ENCODE results near the gene SSX7. TPM values are rescaled to one million over a fixed set of nuclear protein-coding genes. Genes with fewer than 3 reads are reported as not detected.

Gene SSX7, protein sequence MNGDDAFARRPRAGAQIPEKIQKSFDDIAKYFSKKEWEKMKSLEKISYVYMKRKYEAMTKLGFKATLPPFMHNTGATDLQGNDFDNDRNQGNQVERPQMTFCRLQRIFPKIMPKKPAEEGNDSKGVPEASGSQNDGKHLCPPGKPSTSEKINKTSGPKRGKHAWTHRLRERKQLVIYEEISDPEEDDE
- not detected for total RNA-seq

DNA sequence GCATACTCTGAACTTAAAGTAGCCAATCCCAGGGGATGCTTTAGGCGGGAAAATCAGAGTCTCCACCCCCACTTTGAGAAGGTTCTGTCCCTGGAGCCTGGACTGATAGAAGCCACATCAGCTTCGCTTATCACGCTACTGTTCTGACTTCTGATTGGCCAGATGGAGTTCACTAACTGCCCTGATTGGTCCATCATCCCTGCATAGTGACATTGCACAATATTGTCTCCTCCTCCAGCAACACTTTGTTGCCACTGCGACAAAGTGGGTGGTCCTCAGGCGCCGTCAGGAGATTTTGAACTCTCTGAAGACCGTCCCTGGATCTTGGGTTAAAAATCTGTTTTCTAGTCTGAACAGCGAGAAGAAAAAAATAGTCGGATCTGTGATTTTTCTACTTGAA is at the start of gene SSX7:
SSX7 (minus strand) TSS at position 101 of the 400 bp plus-strand sequence. CDS start 1,428 bp downstream, outside the sequence.

Small RNAs within 50 kb of the gene (small RNA-seq; reads per million reads assigned to genes)
- gene AL450023.3 (ENCODE audit: low replicate concordance) (not detected), gene RNA5SP504 (ENCODE audit: low replicate concordance) (not detected)

Other genes starting within 250 kb of the SSX7 start
- not detected for gene XAGE1A, start 159.1 kb downstream of the SSX7 start, total RNA-seq
- gene XAGE1B, start 137.8 kb downstream of the SSX7 start, total RNA-seq: not detected
- gene SSX2, start 52.3 kb upstream of the SSX7 start, total RNA-seq: not detected
- not detected for gene SSX2B, start 96.4 kb upstream of the SSX7 start, total RNA-seq
- not detected for gene SPANXN5, start 142.5 kb upstream of the SSX7 start, total RNA-seq
- not detected for gene XAGE5, start 156.4 kb upstream of the SSX7 start, total RNA-seq
- not detected for gene XAGE3, start 213.2 kb upstream of the SSX7 start, total RNA-seq
- 30.7 TPM for gene FAM156B, start 242.4 kb upstream of the SSX7 start, total RNA-seq